NK-92 (cell line): ENCODE measurements around the gene PRTFDC1.

Source experiments
- DNase-seq: peaks from one replicate; lab custom pipeline; 2025; ENCODE audit not compliant: unreplicated experiment; lab: John Stamatoyannopoulos, UW

Gene PRTFDC1

GRCh38 chr10:24908793-24909423 lies 43.5 kb downstream of the PRTFDC1 start:
- DNase-seq: no peak

GRCh38 chr10:24907956-24908355 lies 44.5 kb downstream of the PRTFDC1 start:
- no peak for DNase-seq

GRCh38 chr10:24906372-24906771 lies 46.0 kb downstream of the PRTFDC1 start:
- no peak for DNase-seq

GRCh38 chr10:24904824-24905223 lies 47.6 kb downstream of the PRTFDC1 start:
- no peak for DNase-seq

- no peak for DNase-seq
Observed at GRCh38 chr10:24902400-24902728, 50.0 kb downstream of the PRTFDC1 start.

- DNase-seq: no peak
Observed at GRCh38 chr10:24901686-24902399, 50.6 kb downstream of the PRTFDC1 start.

- no peak for DNase-seq
Observed at GRCh38 chr10:24900888-24901685, 51.3 kb downstream of the PRTFDC1 start.

- no peak for DNase-seq
Observed at GRCh38 chr10:24899571-24899970, 52.8 kb downstream of the PRTFDC1 start.

GRCh38 chr10:24898501-24898900 lies 53.9 kb downstream of the PRTFDC1 start:
- DNase-seq: no peak

- DNase-seq: no peak
Observed at GRCh38 chr10:24897326-24897926, 55.0 kb downstream of the PRTFDC1 start.

- no peak for DNase-seq
Observed at GRCh38 chr10:24894728-24895127, 57.7 kb downstream of the PRTFDC1 start.

- no peak for DNase-seq
Observed at GRCh38 chr10:24894309-24894708, 58.1 kb downstream of the PRTFDC1 start.

- DNase-seq: no peak
Observed at GRCh38 chr10:24893127-24893526, 59.3 kb downstream of the PRTFDC1 start.

GRCh38 chr10:24891823-24892222 lies 60.6 kb downstream of the PRTFDC1 start:
- DNase-seq: no peak

GRCh38 chr10:24889639-24890038 lies 62.8 kb downstream of the PRTFDC1 start:
- no peak for DNase-seq

GRCh38 chr10:24887855-24888231 lies 64.6 kb downstream of the PRTFDC1 start:
- DNase-seq: no peak

GRCh38 chr10:24886290-24886680 lies 66.1 kb downstream of the PRTFDC1 start:
- no peak for DNase-seq

GRCh38 chr10:24885551-24886289 lies 66.7 kb downstream of the PRTFDC1 start:
- DNase-seq: no peak

GRCh38 chr10:24884793-24885192 lies 67.6 kb downstream of the PRTFDC1 start:
- no peak for DNase-seq

GRCh38 chr10:24884316-24884715 lies 68.1 kb downstream of the PRTFDC1 start:
- no peak for DNase-seq

GRCh38 chr10:24883176-24883575 lies 69.2 kb downstream of the PRTFDC1 start:
- no peak for DNase-seq
